ENCODE results near the gene COBL. TPM values are rescaled to one million over a fixed set of nuclear protein-coding genes. Genes with fewer than 3 reads are reported as not detected.
A peak's percentile ranks its signal among the peaks of the same experiment; 100 is the strongest.

Gene COBL
- total RNA-seq, 2 donors from 2014 or later, result 27.5 to 28.3 TPM

GRCh38 chr7:51249991-51250390 lies 66.6 kb downstream of the COBL start:
- WGBS, 2 experiments (ENCODE audit: insufficient coverage in 1 of 2, insufficient read length in 1 of 2), result 93 to 100% methylated on average over 2 to 3 of the region's 3 CpGs
- no peak overlapping the region for H3K4me3 ChIP-seq (ENCODE audit: low read length)
- no peaks in the 10 kb centered on the region for H3K4me1 Mint-ChIP-seq

GRCh38 chr7:51249187-51249945 lies 67.2 kb downstream of the COBL start:
- Histone ChIP-seq H3K27me3 (ENCODE audit: control insufficient read depth, insufficient read depth, low read length, poor library complexity, severe bottlenecking) (no peaks in the 10 kb centered on the region), H3K36me3 (ENCODE audit: control insufficient read depth, insufficient read depth, low read length) (no peaks in the 10 kb centered on the region), H3K27ac (ENCODE audit: low read depth, low read length) (no peak overlapping the region), H3K4me3 (ENCODE audit: low read length) (no peak overlapping the region), H3K4me1 (ENCODE audit: control insufficient read depth, insufficient read depth, low read length) (no peaks in the 10 kb centered on the region), H3K9ac (ENCODE audit: extremely low read depth, low read length, poor library complexity, severe bottlenecking) (no peak overlapping the region), H3K9me3 (ENCODE audit: control insufficient read depth, low read length) (no peaks in the 10 kb centered on the region)
- DNase-seq, result peak; percentile 13
- Mint-ChIP-seq H3K36me3 (ENCODE audit: low read depth) (no peaks in the 10 kb centered on the region), H3K27me3 (ENCODE audit: insufficient read depth) (no peaks in the 10 kb centered on the region), H3K9me3 (no peaks in the 10 kb centered on the region), H3K4me1 (no peaks in the 10 kb centered on the region), H3K27ac (no peak overlapping the region), H3K4me3 (no peak overlapping the region)
- no peak for TF ChIP-seq CTCF (conservative IDR thresholded peaks at IDR 0.05)
- 91 to 92% methylated on average over 3 to 5 of the region's 5 CpGs for WGBS, 2 experiments (ENCODE audit: insufficient coverage in 1 of 2, insufficient read length in 1 of 2)

More at GRCh38 chr7:51249991-51250390, 66.6 kb downstream of the COBL start:
- H3K27ac Mint-ChIP-seq, result no peak overlapping the region
- H3K36me3 Mint-ChIP-seq (ENCODE audit: low read depth), result no peaks in the 10 kb centered on the region
- H3K4me1 ChIP-seq (ENCODE audit: control insufficient read depth, insufficient read depth, low read length), result no peaks in the 10 kb centered on the region
- H3K27ac ChIP-seq (ENCODE audit: low read depth, low read length), result no peak overlapping the region
- no peaks in the 10 kb centered on the region for H3K9me3 Mint-ChIP-seq
- H3K9me3 ChIP-seq (ENCODE audit: control insufficient read depth, low read length), result no peaks in the 10 kb centered on the region
- no peaks in the 10 kb centered on the region for H3K27me3 ChIP-seq (ENCODE audit: control insufficient read depth, insufficient read depth, low read length, poor library complexity, severe bottlenecking)
- H3K36me3 ChIP-seq (ENCODE audit: control insufficient read depth, insufficient read depth, low read length), result no peaks in the 10 kb centered on the region
- DNase-seq, result peak; percentile 37
- H3K9ac ChIP-seq (ENCODE audit: extremely low read depth, low read length, poor library complexity, severe bottlenecking), result no peak overlapping the region
- no peak for TF ChIP-seq CTCF (conservative IDR thresholded peaks at IDR 0.05)
- no peak overlapping the region for H3K4me3 Mint-ChIP-seq
- no peaks in the 10 kb centered on the region for H3K27me3 Mint-ChIP-seq (ENCODE audit: insufficient read depth)

GRCh38 chr7:51246258-51247245 lies 70.1 kb downstream of the COBL start:
- no peaks in the 10 kb centered on the region for H3K4me1 ChIP-seq (ENCODE audit: control insufficient read depth, insufficient read depth, low read length)
- H3K9ac ChIP-seq (ENCODE audit: extremely low read depth, low read length, poor library complexity, severe bottlenecking), result no peak overlapping the region
- peak; percentile 37 for DNase-seq
- H3K4me1 Mint-ChIP-seq, result no peaks in the 10 kb centered on the region
- no peak overlapping the region for H3K4me3 ChIP-seq (ENCODE audit: low read length)
- H3K9me3 Mint-ChIP-seq, result no peaks in the 10 kb centered on the region
- 91 to 94% methylated on average over 8 to 12 of the region's 12 CpGs for WGBS, 2 experiments (ENCODE audit: insufficient coverage in 1 of 2, insufficient read length in 1 of 2)
- no peak overlapping the region for H3K4me3 Mint-ChIP-seq
- H3K9me3 ChIP-seq (ENCODE audit: control insufficient read depth, low read length), result no peaks in the 10 kb centered on the region
- no peak overlapping the region for H3K27ac ChIP-seq (ENCODE audit: low read depth, low read length)
- TF ChIP-seq CTCF (conservative IDR thresholded peaks at IDR 0.05), result no peak
- no peak overlapping the region for H3K27ac Mint-ChIP-seq
- no peaks in the 10 kb centered on the region for H3K36me3 Mint-ChIP-seq (ENCODE audit: low read depth)
- no peaks in the 10 kb centered on the region for H3K27me3 Mint-ChIP-seq (ENCODE audit: insufficient read depth)
- no peaks in the 10 kb centered on the region for H3K36me3 ChIP-seq (ENCODE audit: control insufficient read depth, insufficient read depth, low read length)
- H3K27me3 ChIP-seq (ENCODE audit: control insufficient read depth, insufficient read depth, low read length, poor library complexity, severe bottlenecking), result no peaks in the 10 kb centered on the region
